SH-SY5Y (cell line): ENCODE data around the gene EPC1.

Experiments used
- GATA2 ChIP-seq: IDR thresholded peaks from 2 replicates; pipeline ENCODE4 v1.6.1; 2011; ENCODE audit warnings: mild to moderate bottlenecking, low read depth, low read length
- GATA3 ChIP-seq: IDR thresholded peaks from 2 replicates; pipeline ENCODE4 v1.6.1; 2011; ENCODE audit warnings: low read depth, mild to moderate bottlenecking, low read length, moderate library complexity

DNA sequence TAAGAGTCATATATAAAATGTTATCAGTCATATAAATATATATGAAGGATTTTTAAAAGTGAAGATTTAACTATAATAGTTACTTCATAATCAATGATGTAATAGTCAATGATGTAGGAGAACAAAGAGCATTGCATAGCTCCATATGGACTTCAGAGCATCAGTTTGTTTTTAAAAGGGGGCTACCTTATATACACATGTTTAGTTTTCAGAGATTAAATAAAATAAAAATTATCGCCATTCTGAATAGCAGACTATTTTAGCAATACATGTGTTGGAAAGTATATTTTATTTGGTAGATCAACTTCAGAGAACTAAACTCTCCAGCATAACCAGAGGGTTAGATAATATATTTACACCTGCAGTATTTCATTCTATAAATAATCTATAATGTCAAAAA lies 29.1 kb upstream of the EPC1 start:
- TF ChIP-seq GATA2 (no peak), GATA3 (no peak)
